Measurements from ENCODE around the gene CFAP141.

DNA sequence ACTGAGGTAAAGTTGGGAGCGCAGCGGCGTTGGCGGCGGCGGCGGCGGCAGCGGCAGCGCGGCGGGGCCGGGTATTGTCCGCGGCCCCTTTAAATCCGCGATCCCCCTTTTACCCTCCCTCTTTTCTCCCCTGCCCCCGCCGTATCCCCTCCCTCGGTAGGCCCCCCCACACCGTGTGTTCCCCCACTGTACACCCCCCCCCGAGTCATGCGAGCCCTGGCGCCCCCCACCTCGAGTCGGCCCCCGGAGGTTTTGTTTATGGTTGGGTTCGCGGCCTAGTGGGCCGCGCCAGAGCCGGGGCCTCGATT lies 14.8 kb upstream of the CFAP141 start:
- no peak for TF ChIP-seq NR3C1 (IDR thresholded peaks at IDR 0.05)
- TF ChIP-seq ZSCAN20 (CRISPR knock-in tag; IDR thresholded peaks at IDR 0.05): no peak
- TF ChIP-seq, protein P1, sequence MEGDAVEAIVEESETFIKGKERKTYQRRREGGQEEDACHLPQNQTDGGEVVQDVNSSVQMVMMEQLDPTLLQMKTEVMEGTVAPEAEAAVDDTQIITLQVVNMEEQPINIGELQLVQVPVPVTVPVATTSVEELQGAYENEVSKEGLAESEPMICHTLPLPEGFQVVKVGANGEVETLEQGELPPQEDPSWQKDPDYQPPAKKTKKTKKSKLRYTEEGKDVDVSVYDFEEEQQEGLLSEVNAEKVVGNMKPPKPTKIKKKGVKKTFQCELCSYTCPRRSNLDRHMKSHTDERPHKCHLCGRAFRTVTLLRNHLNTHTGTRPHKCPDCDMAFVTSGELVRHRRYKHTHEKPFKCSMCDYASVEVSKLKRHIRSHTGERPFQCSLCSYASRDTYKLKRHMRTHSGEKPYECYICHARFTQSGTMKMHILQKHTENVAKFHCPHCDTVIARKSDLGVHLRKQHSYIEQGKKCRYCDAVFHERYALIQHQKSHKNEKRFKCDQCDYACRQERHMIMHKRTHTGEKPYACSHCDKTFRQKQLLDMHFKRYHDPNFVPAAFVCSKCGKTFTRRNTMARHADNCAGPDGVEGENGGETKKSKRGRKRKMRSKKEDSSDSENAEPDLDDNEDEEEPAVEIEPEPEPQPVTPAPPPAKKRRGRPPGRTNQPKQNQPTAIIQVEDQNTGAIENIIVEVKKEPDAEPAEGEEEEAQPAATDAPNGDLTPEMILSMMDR (IDR thresholded peaks at IDR 0.05): no peak
- no peak for TF ChIP-seq RAD21 (conservative IDR thresholded peaks at IDR 0.05 in 1 of 2, IDR thresholded peaks at IDR 0.05 in 1 of 2)
- TF ChIP-seq KDM1A (IDR thresholded peaks at IDR 0.05; ENCODE audit: low read depth): no peak
- no peak for TF ChIP-seq MAZ (IDR thresholded peaks at IDR 0.05; ENCODE audit: borderline replicate concordance, low read depth, low read length)
- no peak for TF ChIP-seq CEBPB (IDR thresholded peaks at IDR 0.05)
- no peak for TF ChIP-seq HDAC2 (IDR thresholded peaks at IDR 0.05)
- no peak for TF ChIP-seq POLR2AphosphoS2 (conservative IDR thresholded peaks at IDR 0.05; ENCODE audit: low read length)
- TF ChIP-seq, protein P2, sequence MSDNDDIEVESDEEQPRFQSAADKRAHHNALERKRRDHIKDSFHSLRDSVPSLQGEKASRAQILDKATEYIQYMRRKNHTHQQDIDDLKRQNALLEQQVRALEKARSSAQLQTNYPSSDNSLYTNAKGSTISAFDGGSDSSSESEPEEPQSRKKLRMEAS (IDR thresholded peaks at IDR 0.05): no peak
- TF ChIP-seq TP53 (CRISPR knock-in tag; IDR thresholded peaks at IDR 0.05): no peak
- no peak for TF ChIP-seq BHLHE40 (IDR thresholded peaks at IDR 0.05; ENCODE audit: low read depth, low read length)
- TF ChIP-seq SREBF2 (IDR thresholded peaks at IDR 0.05): no peak
- no peak for TF ChIP-seq MAFK (IDR thresholded peaks at IDR 0.05; ENCODE audit: partially characterized antibody)

All from A549 (cell line).